H1 (cell line): Measurements from ENCODE around the gene PDCD5. TPM values are rescaled to one million over a fixed set of nuclear protein-coding genes. Genes with fewer than 3 reads are reported as not detected.

Experiments used
- CTCF ChIA-PET: fragments of 300-600 bp; sonication (Branson Sonifier 250); formaldehyde crosslinking; loops from one replicate; lab custom pipeline; 2021; ENCODE audit not compliant: partially characterized antibody; lab: Charles Lee
- POLR2A ChIA-PET: fragments of 300-600 bp; sonication (Branson Sonifier 250); formaldehyde crosslinking; loops from one replicate; lab custom pipeline; 2021; ENCODE audit warnings: inconsistent platforms; ENCODE audit not compliant: partially characterized antibody; lab: Charles Lee
- DNase-seq, 2 experiments: peaks; one replicate each; pipeline versions ENCODE4 v3.0.0 to v3.0.0-alpha.2; 2010 to 2022; ENCODE audit warnings: low spot score in 2 of 2, low read depth in 1 of 2, mixed read lengths in 1 of 2
- FAIRE-seq: peaks from 2 replicates; lab custom pipeline; 2011; peaks lifted over from hg19 to GRCh38; lab: Jason Lieb, UNC
- H2AFZ ChIP-seq: 2 replicates; pipeline ENCODE4 v1.8.1; 2012; ENCODE audit warnings: low read length, inconsistent platforms
- H2AK5ac ChIP-seq: 2 replicates; pipeline ENCODE4 v1.6.1; 2013; ENCODE audit warnings: low read depth, low read length
- H2BK120ac ChIP-seq: replicated peaks from 2 replicates; pipeline ENCODE3; 2013; ENCODE audit warnings: low read depth, low read length, inconsistent platforms
- H2BK12ac ChIP-seq: 2 replicates; pipeline ENCODE4 v1.6.1; 2013; ENCODE audit warnings: low read depth, low read length
- H2BK15ac ChIP-seq: 2 replicates; pipeline ENCODE4 v1.6.1; 2013; ENCODE audit warnings: low read length
- H2BK20ac ChIP-seq: 2 replicates; pipeline ENCODE4 v1.6.1; 2013; ENCODE audit warnings: low read length
- H2BK5ac ChIP-seq: 2 replicates; pipeline ENCODE4 v1.6.1; 2013; ENCODE audit warnings: low read depth, low read length
- H3K14ac ChIP-seq: 2 replicates; pipeline ENCODE4 v1.6.1; 2013; ENCODE audit warnings: inconsistent platforms; ENCODE audit not compliant: insufficient read length
- H3K18ac ChIP-seq: 2 replicates; pipeline ENCODE4 v1.6.1; 2013; ENCODE audit warnings: low read length; ENCODE audit errors: extremely low read depth
- H3K23ac ChIP-seq: 2 replicates; pipeline ENCODE4 v1.6.1; 2013; ENCODE audit warnings: inconsistent platforms; ENCODE audit not compliant: insufficient read length
- H3K23me2 ChIP-seq: 2 replicates; pipeline ENCODE4 v1.6.1; 2013; ENCODE audit warnings: low read depth, low read length
- H3K27ac ChIP-seq: 2 replicates; pipeline ENCODE4 v1.6.1; 2011; ENCODE audit warnings: low read depth, low read length, inconsistent platforms
- H3K27me3 ChIP-seq, 4 experiments: replicated peaks in 1 of 4; 1 replicate in 1 of 4; 2 replicates in 3 of 4; pipeline versions ENCODE4 v1.6.1 to v1.8.1; 2011 to 2013; ENCODE audit warnings: low read length in 3 of 4, mild to moderate bottlenecking in 3 of 4, inconsistent platforms in 2 of 4, mixed read lengths in 2 of 4, moderate library complexity in 1 of 4; ENCODE audit not compliant: control insufficient read depth in 3 of 4, insufficient read depth in 3 of 4; ENCODE audit errors: extremely low read depth in 1 of 4
- H3K36me3 ChIP-seq, 4 experiments: 2 replicates each; pipeline versions ENCODE4 v1.6.1 to v1.8.1; 2011 to 2013; ENCODE audit warnings: mild to moderate bottlenecking in 4 of 4, low read length in 3 of 4, moderate library complexity in 2 of 4, control low read depth in 1 of 4, inconsistent platforms in 1 of 4; ENCODE audit not compliant: insufficient read depth in 4 of 4, control insufficient read depth in 2 of 4
- H3K4ac ChIP-seq: replicated peaks from 2 replicates; pipeline ENCODE3; 2013; ENCODE audit warnings: low read length, low read depth, mixed read lengths, inconsistent platforms; ENCODE audit not compliant: insufficient read length
- H3K4me1 ChIP-seq, 4 experiments: replicated peaks in 1 of 4; 1 replicate in 1 of 4; 2 replicates in 3 of 4; pipeline versions ENCODE4 v1.6.1 to v1.8.1; 2011 to 2013; ENCODE audit warnings: low read length in 3 of 4, inconsistent platforms in 2 of 4, mixed read lengths in 1 of 4; ENCODE audit not compliant: insufficient read depth in 4 of 4, control insufficient read depth in 3 of 4
- H3K4me2 ChIP-seq, 2 experiments: 2 replicates each; pipeline versions ENCODE4 v1.6.1 to v1.8.1; 2011 to 2013; ENCODE audit warnings: low read depth in 2 of 2, low read length in 2 of 2, control low read depth in 1 of 2, inconsistent platforms in 1 of 2, mild to moderate bottlenecking in 1 of 2; ENCODE audit not compliant: insufficient read depth in 1 of 2
- H3K4me3 ChIP-seq, 4 experiments: fragments of 200-600, 300-600 bp in 1 of 4; sonication (generic), shearing (Covaris generic), sonication (Bioruptor Twin) in 1 of 4; 2 replicates each; pipeline versions ENCODE4 v1.5.1 to v1.8.1; 2011 to 2016; ENCODE audit warnings: low read length in 4 of 4, low read depth in 3 of 4, control low read depth in 2 of 4, inconsistent platforms in 2 of 4, mild to moderate bottlenecking in 2 of 4, mixed read lengths in 1 of 4, moderate library complexity in 1 of 4; ENCODE audit not compliant: insufficient read depth in 2 of 4; ENCODE audit errors: extremely low read depth in 1 of 4
- H3K56ac ChIP-seq: replicated peaks from 2 replicates; pipeline ENCODE3; 2013; ENCODE audit warnings: low read depth, mild to moderate bottlenecking, mixed read lengths, low read length, inconsistent platforms; ENCODE audit not compliant: insufficient read length
- H3K79me1 ChIP-seq: 2 replicates; pipeline ENCODE4 v1.6.1; 2013; ENCODE audit warnings: low read depth, low read length, control low read depth
- H3K79me2 ChIP-seq, 2 experiments: 2 replicates each; pipeline versions ENCODE4 v1.6.1 to v1.8.1; 2012 to 2013; ENCODE audit warnings: low read length in 2 of 2, mild to moderate bottlenecking in 2 of 2, inconsistent platforms in 1 of 2; ENCODE audit not compliant: insufficient read depth in 2 of 2, control insufficient read depth in 1 of 2
- H3K9ac ChIP-seq, 4 experiments: replicated peaks in 1 of 4; 1 replicate in 1 of 4; 2 replicates in 3 of 4; pipeline versions ENCODE4 v1.6.1 to v1.8.1; 2011 to 2013; ENCODE audit warnings: low read depth in 3 of 4, low read length in 3 of 4, control low read depth in 2 of 4, mild to moderate bottlenecking in 2 of 4, moderate library complexity in 2 of 4, inconsistent platforms in 1 of 4; ENCODE audit errors: extremely low read depth in 1 of 4
- H3K9me3 ChIP-seq, 2 experiments: 2 replicates each; pipeline versions ENCODE4 v1.6.1 to v1.8.1; 2012 to 2013; ENCODE audit warnings: mild to moderate bottlenecking in 2 of 2, moderate library complexity in 2 of 2, control low read depth in 1 of 2, inconsistent platforms in 1 of 2, low read depth in 1 of 2, low read length in 1 of 2, mixed read lengths in 1 of 2; ENCODE audit not compliant: insufficient read depth in 2 of 2
- H4K20me1 ChIP-seq, 2 experiments: replicated peaks in 1 of 2; 2 replicates each; pipeline versions ENCODE3 to v1.8.1; 2011 to 2013; ENCODE audit warnings: inconsistent platforms in 2 of 2, low read length in 2 of 2, mild to moderate bottlenecking in 1 of 2; ENCODE audit not compliant: insufficient read depth in 2 of 2, control insufficient read depth in 1 of 2
- H4K5ac ChIP-seq: 2 replicates; pipeline ENCODE4 v1.6.1; 2013; ENCODE audit warnings: low read length, low read depth, mixed read lengths, inconsistent platforms; ENCODE audit not compliant: insufficient read length
- H4K8ac ChIP-seq: 2 replicates; pipeline ENCODE4 v1.8.0; 2013; ENCODE audit warnings: mild to moderate bottlenecking, moderate library complexity, low read length, inconsistent platforms; ENCODE audit not compliant: insufficient read depth; ENCODE audit errors: extremely low read depth
- H4K91ac ChIP-seq: replicated peaks from 2 replicates; pipeline ENCODE3; 2013; ENCODE audit warnings: low read length, mixed read lengths, inconsistent platforms; ENCODE audit not compliant: insufficient read length
- BCL11A ChIP-seq, 2 experiments: IDR thresholded peaks; one replicate each; pipeline ENCODE4 v1.6.1; 2011; ENCODE audit warnings: low read depth in 2 of 2, low read length in 2 of 2, mild to moderate bottlenecking in 2 of 2
- GTF2F1 ChIP-seq: IDR thresholded peaks from 2 replicates; pipeline ENCODE4 v1.6.1; 2012; ENCODE audit warnings: low read depth, low read length, improper control_type of control experiment, borderline replicate concordance
- SIN3A ChIP-seq, 2 experiments: IDR thresholded peaks in 1 of 2; conservative IDR thresholded peaks in 1 of 2; 2 replicates each; pipeline ENCODE4 v1.6.1; 2011 to 2012; ENCODE audit warnings: low read length in 2 of 2, improper control_type of control experiment in 1 of 2, low read depth in 1 of 2, mild to moderate bottlenecking in 1 of 2
- TAF1 ChIP-seq: IDR thresholded peaks from 2 replicates; pipeline ENCODE4 v1.6.1; 2011; ENCODE audit warnings: mild to moderate bottlenecking, low read depth, low read length
- WGBS, 2 experiments: shearing (Covaris generic) in 1 of 2; methylation state at CpG; one replicate each; pipeline versions ENCODE4 v1.1.6 to v1.1.7; 2013 to 2015; ENCODE audit warnings: low lambda C conversion rate in 2 of 2, mixed read lengths in 2 of 2, inconsistent platforms in 1 of 2, low coverage in 1 of 2, missing lambda C conversion rate in 1 of 2; ENCODE audit not compliant: insufficient replicate concordance in 2 of 2, insufficient coverage in 1 of 2, insufficient read length in 1 of 2; ENCODE audit errors: extremely low coverage in 1 of 2, missing lambda C conversion rate in 1 of 2; 5-methylcytosine and 5-hydroxymethylcytosine counted together
- polyA plus RNA-seq, 7 experiments: library from polyadenylated mRNA; depleted of rRNA in 3 of 7; stranded (reverse) in 5 of 7; unstranded in 2 of 7; fragments of >200 nt in 5 of 7; fragments of 200-250 nt in 2 of 7; gene quantifications; 1 replicate in 5 of 7; 2 replicates in 1 of 7; 4 replicates in 1 of 7; pipeline versions ENCODE4 v1.2.1 to v1.2.3, GENCODE V29; 2011 to 2013; ENCODE audit warnings: missing spikeins in 2 of 7, mixed read lengths in 2 of 7
- total RNA-seq: library from RNA; stranded (reverse); fragmentation: NEBNext Ultra II Directional; extraction: Animal tissue kit (Norgen Biotek cat#: 25700); gene quantifications from 2 replicates; pipeline ENCODE4 v1.2.1, GENCODE V29; 2021

Gene PDCD5
- total and polyA plus RNA-seq, 2 of the 8 experiments (the other 6 are each of a cell fraction or from before 2014, with no cell fraction given) = 43.2 to 98.8 TPM

- WGBS, 2 experiments = 78% methylated on average over 8 of the region's 8 CpGs; no CpG with 5 or more reads in 1 of the 2 experiments
- Histone ChIP-seq H3K4me3 (no peak overlapping the region), H3K79me2 (no peaks in the 10 kb centered on the region), H2BK120ac (no peak overlapping the region), H2BK5ac (no peak overlapping the region), H3K56ac (no peak overlapping the region), H3K4me1 (no peaks in the 10 kb centered on the region), H3K4ac (no peak overlapping the region), H3K4me2 (no peak overlapping the region), H4K91ac (no peak overlapping the region), H3K27ac (no peak overlapping the region), H2BK15ac (no peak overlapping the region), H2AK5ac (no peak overlapping the region), H4K20me1 (peaks cover 0 to 2% of the 10 kb centered on the region in 2 experiments), H3K9me3 (no peaks in the 10 kb centered on the region), H3K9ac (no peak overlapping the region), H3K36me3 (no peaks in the 10 kb centered on the region), H4K8ac (no peak overlapping the region), H3K23me2 (no peaks in the 10 kb centered on the region), H3K23ac (no peak overlapping the region), H2AFZ (no peak overlapping the region), H4K5ac (no peak overlapping the region), H3K14ac (no peak overlapping the region), H3K18ac (no peak overlapping the region), H3K79me1 (no peaks in the 10 kb centered on the region), H3K27me3 (no peaks in the 10 kb centered on the region), H2BK20ac (no peak overlapping the region), H2BK12ac (no peak overlapping the region)
- ChIA-PET CTCF (no interaction called here), POLR2A (no interaction called here)
- no peak for FAIRE-seq
- no peak for DNase-seq
- TF ChIP-seq SIN3A (conservative IDR thresholded peaks at IDR 0.05 in 1 of 2, IDR thresholded peaks at IDR 0.05 in 1 of 2; ENCODE audit: low read depth in 1 of 2, low read length in 2 of 2) (no peak), TAF1 (no peak), GTF2F1 (no peak), BCL11A (IDR thresholded peaks at IDR 0.05; ENCODE audit: low read depth in 2 of 2, low read length in 2 of 2) (no peak)
These were observed 38.4 kb upstream of the PDCD5 start for GRCh38 chr19:32542477-32543108.
